HG03469 (cell line): ENCODE measurements around the gene SYK.

Experiments
- ATAC-seq: cut with Tn5 transposase; IDR thresholded peaks from one replicate; pipeline ENCODE4 v1.9.1; 2021; ENCODE audit warnings: mild to moderate bottlenecking, moderate library complexity, moderate number of reproducible peaks; ENCODE audit not compliant: unreplicated experiment

The SYK gene

GRCh38 chr9:90846770-90847419 lies 45.3 kb downstream of the SYK start:
- ATAC-seq: no peak

GRCh38 chr9:90847971-90848370 lies 46.4 kb downstream of the SYK start:
- no peak for ATAC-seq

- ATAC-seq: no peak
These were observed 47.2 kb downstream of the SYK start for GRCh38 chr9:90848866-90849265.

- no peak for ATAC-seq
These were observed 49.8 kb downstream of the SYK start for GRCh38 chr9:90851444-90851843.

GRCh38 chr9:90853945-90854344 lies 52.3 kb downstream of the SYK start:
- no peak for ATAC-seq

GRCh38 chr9:90854637-90855175 lies 53.1 kb downstream of the SYK start:
- no peak for ATAC-seq

- ATAC-seq: no peak
These were observed 53.7 kb downstream of the SYK start for GRCh38 chr9:90855208-90855902.

GRCh38 chr9:90857091-90857490 lies 55.5 kb downstream of the SYK start:
- no peak for ATAC-seq

GRCh38 chr9:90857855-90858254 lies 56.2 kb downstream of the SYK start:
- no peak for ATAC-seq

- no peak for ATAC-seq
These were observed 56.9 kb downstream of the SYK start for GRCh38 chr9:90858457-90858901.

- ATAC-seq: no peak
These were observed 58.8 kb downstream of the SYK start for GRCh38 chr9:90860382-90860781.

- ATAC-seq: no peak
These were observed 59.2 kb downstream of the SYK start for GRCh38 chr9:90860826-90861225.

- ATAC-seq: no peak
These were observed 59.8 kb downstream of the SYK start for GRCh38 chr9:90861380-90861779.

- no peak for ATAC-seq
These were observed 60.5 kb downstream of the SYK start for GRCh38 chr9:90861826-90862740.

GRCh38 chr9:90864779-90865178 lies 63.2 kb downstream of the SYK start:
- ATAC-seq: no peak

GRCh38 chr9:90867101-90867500 lies 65.5 kb downstream of the SYK start:
- ATAC-seq: no peak

GRCh38 chr9:90868555-90868954 lies 66.9 kb downstream of the SYK start:
- no peak for ATAC-seq

- no peak for ATAC-seq
These were observed 67.7 kb downstream of the SYK start for GRCh38 chr9:90869361-90869760.

- no peak for ATAC-seq
These were observed 69.2 kb downstream of the SYK start for GRCh38 chr9:90870621-90871326.

GRCh38 chr9:90871327-90871935 lies 69.8 kb downstream of the SYK start:
- ATAC-seq: no peak
